Head of caudate nucleus (tissue), 42 donors: Measurements from ENCODE around the gene RASGRF1.
A peak's percentile ranks its signal among the peaks of the same experiment; 100 is the strongest.
"Not testable (repeated sequence)": the region's sequence is repeated elsewhere in the genome, so short reads cannot be mapped to it uniquely, and the experiment has no call there.

ENCODE experiments used
- DNase-seq, 42 donors: peaks; one replicate each; pipeline versions ENCODE4 v3.0.0 to v3.0.0-alpha.2; 2020 to 2021; ENCODE audit warnings: mixed read lengths in 7 of 42
- intact Hi-C: fragments of 100-400 bp; cut with DNase I; formaldehyde crosslinking; loops from one replicate; pipeline ENCODE4 v1.15.0; 2022

RASGRF1 gene

DNA sequence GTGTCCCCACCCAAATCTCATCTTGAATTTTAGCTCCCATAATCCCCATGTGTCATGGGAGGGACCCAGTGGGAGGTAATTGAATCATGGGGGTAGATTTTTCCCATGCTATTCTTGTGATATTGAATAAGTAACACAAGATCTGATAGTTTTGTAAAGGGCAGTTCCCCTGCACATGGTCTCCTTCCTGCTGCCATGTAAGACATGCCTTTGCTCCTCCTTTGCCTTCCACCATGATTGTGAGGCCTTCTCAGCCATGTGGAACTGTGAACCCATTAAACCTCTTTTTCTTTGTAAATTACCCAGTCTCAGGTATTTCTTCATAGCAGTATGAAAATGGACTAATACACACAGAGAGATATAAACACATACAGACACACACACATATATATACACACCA lies 66.1 kb downstream of the RASGRF1 start:
- DNase-seq, intact Hi-C loops: not testable (repeated sequence)

GRCh38 chr15:79023918-79024317 lies 66.7 kb downstream of the RASGRF1 start:
- intact Hi-C loops = no loop called here

GRCh38 chr15:79023546-79023890 lies 67.1 kb downstream of the RASGRF1 start:
- intact Hi-C loops = no loop called here

More at GRCh38 chr15:79023918-79024317, 66.7 kb downstream of the RASGRF1 start:
- no peak for DNase-seq

DNA sequence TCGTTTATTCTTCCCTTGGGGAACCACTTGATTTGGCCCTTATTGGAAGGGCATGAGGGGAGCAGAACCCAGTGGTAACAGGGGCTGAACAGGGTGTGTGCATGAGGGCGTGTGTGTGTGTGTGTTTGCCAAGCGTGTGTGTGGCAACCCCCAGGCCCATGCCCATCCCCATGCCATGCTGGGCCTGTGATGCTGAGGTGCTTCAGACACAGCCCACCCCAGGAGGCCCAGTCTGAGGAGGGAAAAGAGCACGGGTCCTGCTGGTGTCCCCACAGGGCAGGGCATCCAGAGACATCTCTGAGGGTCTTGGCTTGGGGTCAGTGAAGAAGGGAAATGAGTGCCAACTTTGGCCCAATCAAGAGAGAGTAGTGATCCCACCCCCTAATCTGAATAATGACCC lies 71.6 kb downstream of the RASGRF1 start:
- intact Hi-C loops = no loop called here
- DNase-seq = no peak

More at GRCh38 chr15:79023546-79023890, 67.1 kb downstream of the RASGRF1 start:
- DNase-seq = no peak

DNA sequence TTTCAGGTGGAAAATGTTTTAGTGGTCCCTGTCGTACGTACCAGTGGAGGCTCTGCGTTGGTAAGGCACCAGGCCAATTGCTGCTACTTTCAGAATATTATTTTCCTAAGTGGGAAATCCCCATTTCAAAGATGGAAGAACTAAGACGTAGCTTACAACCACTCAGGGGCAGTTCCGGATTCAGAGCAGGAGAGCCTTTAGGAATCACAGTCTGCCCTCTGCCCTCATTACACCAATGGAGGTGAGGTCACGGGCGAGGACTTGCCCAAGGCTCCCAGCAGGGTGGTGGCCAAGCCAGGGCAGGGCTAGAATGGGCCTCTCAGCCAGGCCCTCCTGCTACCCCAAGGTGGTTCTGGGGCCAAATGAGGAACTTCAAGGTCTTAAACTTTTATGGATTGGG lies 72.6 kb downstream of the RASGRF1 start:
- intact Hi-C loops = no loop called here
- no peak for DNase-seq

GRCh38 chr15:79016527-79017170 lies 73.9 kb downstream of the RASGRF1 start:
- DNase-seq = no peak
- intact Hi-C loops = no loop called here

GRCh38 chr15:79015416-79015815 lies 75.2 kb downstream of the RASGRF1 start:
- intact Hi-C loops = no loop called here

GRCh38 chr15:79010278-79010677 lies 80.3 kb downstream of the RASGRF1 start:
- intact Hi-C loops = no loop called here
- DNase-seq = peak in 1 of 42 donors; percentile 0

More at GRCh38 chr15:79015416-79015815, 75.2 kb downstream of the RASGRF1 start:
- no peak for DNase-seq

DNA sequence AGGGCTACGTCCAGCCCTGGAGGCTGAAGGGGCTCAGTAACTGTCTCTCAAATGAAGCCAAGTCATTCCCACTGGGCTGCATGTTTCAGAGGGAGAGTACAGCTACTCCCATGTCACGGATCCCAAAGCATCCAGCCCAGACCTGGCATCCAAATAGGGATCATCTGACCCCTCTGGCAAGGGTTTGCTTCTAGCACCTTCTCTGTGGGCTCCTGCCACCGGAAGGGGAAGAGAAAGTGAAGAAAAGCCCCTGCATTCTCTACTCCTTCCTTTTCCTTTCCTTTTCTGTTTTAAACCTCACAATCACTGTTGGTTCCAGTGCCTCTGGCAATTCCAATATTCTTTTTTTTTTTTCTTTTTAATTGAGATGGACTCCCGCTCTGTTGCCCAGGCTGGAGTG lies 81.2 kb downstream of the RASGRF1 start:
- no peak for DNase-seq
- intact Hi-C loops = no loop called here

DNA sequence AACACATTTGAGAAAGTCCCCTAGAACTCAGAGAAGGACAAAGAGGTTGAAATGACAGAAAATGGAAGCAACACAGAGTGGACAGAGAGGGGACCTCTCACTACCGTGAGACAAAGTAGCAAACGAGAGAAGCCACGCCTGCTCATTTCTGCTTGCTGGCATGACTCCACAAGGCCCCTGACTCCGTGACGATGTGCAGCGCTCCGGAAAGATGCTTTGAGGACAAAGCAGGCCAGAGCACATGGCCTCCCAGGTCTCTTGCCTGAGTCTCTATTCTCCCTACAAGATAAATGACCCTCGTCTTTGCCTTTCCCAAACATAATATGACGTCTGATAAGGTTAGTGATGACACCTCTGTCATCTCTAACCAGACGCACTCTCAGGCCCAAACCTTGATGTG lies 81.9 kb downstream of the RASGRF1 start:
- DNase-seq = no peak
- intact Hi-C loops = no loop called here

GRCh38 chr15:79007066-79007465 lies 83.5 kb downstream of the RASGRF1 start:
- DNase-seq = peak in 13 of 42 donors; percentile 11 to 65 (median 47)
- intact Hi-C loops = no loop called here

GRCh38 chr15:79006071-79006470 lies 84.5 kb downstream of the RASGRF1 start:
- intact Hi-C loops = no loop called here
- no peak for DNase-seq

DNA sequence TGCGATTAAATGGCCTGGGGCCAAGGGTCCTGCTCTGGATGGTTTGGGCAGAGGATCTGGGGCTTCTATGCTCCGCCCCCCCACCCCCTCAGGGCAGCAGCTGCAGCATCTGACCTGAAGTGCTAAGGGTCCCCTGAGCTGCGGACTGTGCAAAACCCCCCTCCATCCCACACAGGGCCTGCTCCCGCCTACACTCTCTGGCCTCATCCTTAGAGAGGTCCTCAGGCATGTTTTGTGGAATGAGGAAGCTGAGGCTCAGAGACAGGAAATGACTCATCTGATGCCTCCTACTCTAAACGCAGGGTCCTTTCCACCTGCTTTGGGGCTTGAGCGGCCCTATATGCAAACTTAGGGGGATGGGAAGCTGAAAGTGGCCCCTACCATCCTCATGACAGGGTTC lies 86.2 kb downstream of the RASGRF1 start:
- peak in 7 of 42 donors; percentile 12 to 46 (median 24) for DNase-seq
- intact Hi-C loops = no loop called here

GRCh38 chr15:79003896-79004295 lies 86.7 kb downstream of the RASGRF1 start:
- no peak for DNase-seq
- intact Hi-C loops = no loop called here

DNA sequence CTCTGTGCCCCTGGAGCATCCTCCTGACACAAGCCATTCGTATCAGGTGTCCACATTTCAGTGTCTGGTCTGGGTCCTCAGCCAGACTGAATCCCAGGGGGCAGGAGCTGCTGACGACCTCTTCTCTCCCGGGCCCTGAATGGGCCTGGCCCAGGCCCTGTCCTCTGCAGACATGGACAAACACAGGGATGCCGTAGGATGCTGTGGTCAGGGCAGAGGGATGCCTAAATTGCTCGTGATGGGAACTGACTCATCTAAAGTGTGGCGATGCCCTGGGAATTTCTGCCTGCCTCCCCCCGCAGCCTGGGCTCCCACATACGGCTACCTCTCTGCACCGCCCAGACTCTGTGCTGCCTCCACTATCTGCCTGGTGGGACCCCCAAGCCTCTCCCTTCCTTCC lies 87.3 kb downstream of the RASGRF1 start:
- intact Hi-C loops = no loop called here
- DNase-seq = no peak

GRCh38 chr15:79002581-79002980 lies 88.0 kb downstream of the RASGRF1 start:
- intact Hi-C loops = no loop called here
- DNase-seq = peak in 1 of 42 donors; percentile 35

GRCh38 chr15:78999636-79000035 lies 90.9 kb downstream of the RASGRF1 start:
- intact Hi-C loops = no loop called here
- DNase-seq = no peak

DNA sequence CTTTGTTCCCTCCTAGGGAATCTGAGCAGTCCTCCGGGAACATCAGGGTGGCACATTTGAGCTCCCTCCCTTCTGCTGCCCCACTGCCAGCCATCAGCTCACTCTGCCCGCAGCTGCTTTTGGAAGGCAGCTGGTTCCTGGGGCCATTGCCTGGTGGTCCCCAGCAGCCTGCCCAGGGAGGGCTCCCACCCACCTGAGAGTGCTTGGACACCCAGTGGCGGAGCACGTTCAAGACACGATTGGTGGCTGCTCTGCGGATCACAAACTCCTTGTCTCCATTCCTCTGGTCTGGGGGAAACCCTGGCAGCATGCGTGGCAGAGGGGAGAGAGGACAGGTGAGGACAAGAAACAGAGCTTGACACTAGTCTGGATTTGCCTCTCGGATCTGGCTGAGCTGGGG lies 92.1 kb downstream of the RASGRF1 start:
- intact Hi-C loops = no loop called here
- DNase-seq = no peak

- intact Hi-C loops = no loop called here
- no peak for DNase-seq
Observed at GRCh38 chr15:78997981-78998499, 92.5 kb downstream of the RASGRF1 start.

- no peak for DNase-seq
- intact Hi-C loops = no loop called here
Observed at GRCh38 chr15:78996894-78997275, 93.7 kb downstream of the RASGRF1 start.
